ENCODE measurements around the gene OXGR1.
"Not testable (repeated sequence)": the region's sequence is repeated elsewhere in the genome, so short reads cannot be mapped to it uniquely, and the experiment has no call there.

OXGR1 gene

DNA sequence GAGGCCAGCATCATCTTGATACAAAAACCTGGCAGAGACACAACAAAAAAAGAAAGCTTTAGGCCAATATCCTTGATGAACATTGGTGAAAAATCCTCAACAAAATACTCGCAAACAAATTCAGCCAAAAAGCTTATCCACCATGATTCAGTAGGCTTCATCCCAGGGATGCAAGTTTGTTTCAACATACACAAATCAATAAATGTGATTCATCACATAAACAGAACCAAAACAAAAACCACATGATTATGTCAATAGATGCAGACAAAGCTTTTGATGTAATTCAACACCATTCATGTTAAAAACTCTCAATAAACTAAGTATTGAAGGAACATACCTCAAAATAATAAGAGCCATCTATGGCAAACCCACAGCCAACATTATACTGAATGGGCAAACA is 29.5 kb upstream of the OXGR1 start:
- H3K27me3 ChIP-seq (replicated peaks in 2 of 5; ENCODE audit: control insufficient read depth in 4 of 5, insufficient read depth in 5 of 5, low read length in 4 of 5), result peaks cover 0 to 22% (median 9%) of the 10 kb centered on the region in 5 experiments
- H3K9me3 ChIP-seq (ENCODE audit: control extremely low read depth in 1 of 5, control insufficient read depth in 4 of 5, insufficient read depth in 2 of 5, low read depth in 1 of 5, low read length in 4 of 5); H3K4me3 ChIP-seq (ENCODE audit: control insufficient read depth in 1 of 7, extremely low read depth in 1 of 7, insufficient read depth in 4 of 7, low read depth in 2 of 7, low read length in 6 of 7); POLR2A ChIA-PET; H3K27ac ChIP-seq (ENCODE audit: insufficient read depth in 1 of 2, low read depth in 1 of 2, low read length in 2 of 2, poor library complexity in 1 of 2, severe bottlenecking in 2 of 2); H3K4me1 ChIP-seq (ENCODE audit: control extremely low read depth in 1 of 4, control insufficient read depth in 4 of 4, insufficient read depth in 4 of 4, low read length in 3 of 4); H3K36me3 ChIP-seq (ENCODE audit: control insufficient read depth in 4 of 4, insufficient read depth in 4 of 4, low read length in 3 of 4); DNase-seq: not testable (repeated sequence)
- CTCF ChIA-PET, result interaction anchor here (0.8 kb wide), 1 partner anchor 62 kb away, joined by 3 read pairs; no protein-coding TSS in a partner anchor
- WGBS (ENCODE audit: insufficient coverage), result 86% methylated on average over 1 of the region's 1 CpG

- H3K36me3 ChIP-seq (ENCODE audit: control insufficient read depth in 4 of 4, insufficient read depth in 4 of 4, low read length in 3 of 4), result no peaks in the 10 kb centered on the region
- CTCF ChIA-PET, result interaction anchor here (0.8 kb wide), 1 partner anchor 62 kb away, joined by 3 read pairs; no protein-coding TSS in a partner anchor
- no peak overlapping the region for H3K4me3 ChIP-seq (ENCODE audit: control insufficient read depth in 1 of 7, extremely low read depth in 1 of 7, insufficient read depth in 4 of 7, low read depth in 2 of 7, low read length in 6 of 7)
- H3K27me3 ChIP-seq (replicated peaks in 2 of 5; ENCODE audit: control insufficient read depth in 4 of 5, insufficient read depth in 5 of 5, low read length in 4 of 5), result peaks cover 0 to 24% (median 12%) of the 10 kb centered on the region in 5 experiments
- DNase-seq, result no peak
- no peak overlapping the region for H3K27ac ChIP-seq (ENCODE audit: insufficient read depth in 1 of 2, low read depth in 1 of 2, low read length in 2 of 2, poor library complexity in 1 of 2, severe bottlenecking in 2 of 2)
- 83% methylated on average over 1 of the region's 1 CpG for WGBS (ENCODE audit: insufficient coverage)
- POLR2A ChIA-PET, result no interaction called here
- no peaks in the 10 kb centered on the region for H3K4me1 ChIP-seq (ENCODE audit: control extremely low read depth in 1 of 4, control insufficient read depth in 4 of 4, insufficient read depth in 4 of 4, low read length in 3 of 4)
- H3K9me3 ChIP-seq (ENCODE audit: control extremely low read depth in 1 of 5, control insufficient read depth in 4 of 5, insufficient read depth in 2 of 5, low read depth in 1 of 5, low read length in 4 of 5), result no peaks in the 10 kb centered on the region
Observed at GRCh38 chr13:97023117-97023516, 28.8 kb upstream of the OXGR1 start.

DNA sequence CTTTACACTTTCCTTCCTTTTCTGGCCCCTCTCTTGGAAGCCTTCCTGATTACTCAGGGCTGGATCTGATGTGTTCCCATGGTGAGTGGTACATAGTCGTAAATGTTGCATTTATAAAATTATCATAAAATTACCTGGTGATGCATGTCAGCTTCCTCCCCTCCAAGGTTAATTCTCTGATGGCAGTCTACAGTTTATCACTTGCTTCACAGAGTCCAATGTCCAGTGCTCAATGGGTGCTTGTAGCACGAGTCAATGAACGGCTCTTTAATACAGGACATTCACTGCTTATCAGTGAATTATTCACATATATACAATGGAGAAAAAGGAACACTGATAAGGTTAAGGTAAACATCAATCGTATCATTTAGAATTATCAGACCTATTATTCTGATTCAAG is 27.0 kb upstream of the OXGR1 start:
- WGBS (ENCODE audit: insufficient coverage), result no CpG with 5 or more reads among the region's 4 CpGs
- CTCF ChIA-PET, result interaction anchor here (1.2 kb wide), 1 partner anchor 8 kb away, joined by 3 read pairs; no protein-coding TSS in a partner anchor
- H3K36me3 ChIP-seq (ENCODE audit: control insufficient read depth in 4 of 4, insufficient read depth in 4 of 4, low read length in 3 of 4), result no peaks in the 10 kb centered on the region
- no peaks in the 10 kb centered on the region for H3K9me3 ChIP-seq (ENCODE audit: control extremely low read depth in 1 of 5, control insufficient read depth in 4 of 5, insufficient read depth in 2 of 5, low read depth in 1 of 5, low read length in 4 of 5)
- no peak overlapping the region for H3K4me3 ChIP-seq (ENCODE audit: control insufficient read depth in 1 of 7, extremely low read depth in 1 of 7, insufficient read depth in 4 of 7, low read depth in 2 of 7, low read length in 6 of 7)
- H3K27ac ChIP-seq (ENCODE audit: insufficient read depth in 1 of 2, low read depth in 1 of 2, low read length in 2 of 2, poor library complexity in 1 of 2, severe bottlenecking in 2 of 2), result no peak overlapping the region
- H3K4me1 ChIP-seq (ENCODE audit: control extremely low read depth in 1 of 4, control insufficient read depth in 4 of 4, insufficient read depth in 4 of 4, low read length in 3 of 4), result no peaks in the 10 kb centered on the region
- H3K27me3 ChIP-seq (replicated peaks in 2 of 5; ENCODE audit: control insufficient read depth in 4 of 5, insufficient read depth in 5 of 5, low read length in 4 of 5), result peaks cover 0 to 22% (median 12%) of the 10 kb centered on the region in 5 experiments
- POLR2A ChIA-PET, result no interaction called here
- no peak for DNase-seq

DNA sequence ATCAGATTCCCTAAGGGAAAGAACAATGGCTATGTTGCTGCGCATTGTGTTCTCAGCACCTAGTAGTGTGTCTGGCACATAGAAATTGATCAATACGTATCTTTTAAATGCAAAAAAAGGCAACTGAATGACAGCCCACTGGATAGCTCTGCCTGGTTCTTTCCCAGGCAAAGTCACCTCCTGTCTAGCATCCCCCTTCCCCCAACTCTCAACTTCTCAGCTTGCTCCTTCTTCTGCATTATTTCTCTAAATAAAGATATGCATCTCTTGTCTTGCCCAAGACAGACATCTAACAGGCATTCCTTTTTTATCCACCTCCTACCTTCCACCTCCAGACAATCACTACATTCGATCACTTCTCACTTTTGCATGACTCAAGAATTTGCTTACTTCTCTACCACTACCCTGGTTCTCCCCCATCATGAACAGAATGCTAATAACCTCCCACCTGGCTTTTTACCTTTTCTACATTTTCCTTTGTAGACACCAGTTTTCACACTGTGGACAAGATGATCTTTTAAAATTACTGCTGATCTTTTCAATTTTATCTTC is 26.5 kb upstream of the OXGR1 start:
- H3K4me3 ChIP-seq (ENCODE audit: control insufficient read depth in 1 of 7, extremely low read depth in 1 of 7, insufficient read depth in 4 of 7, low read depth in 2 of 7, low read length in 6 of 7), result no peak overlapping the region
- CTCF ChIA-PET, result no interaction called here
- POLR2A ChIA-PET, result no interaction called here
- no peaks in the 10 kb centered on the region for H3K4me1 ChIP-seq (ENCODE audit: control extremely low read depth in 1 of 4, control insufficient read depth in 4 of 4, insufficient read depth in 4 of 4, low read length in 3 of 4)
- no peak overlapping the region for H3K27ac ChIP-seq (ENCODE audit: insufficient read depth in 1 of 2, low read depth in 1 of 2, low read length in 2 of 2, poor library complexity in 1 of 2, severe bottlenecking in 2 of 2)
- H3K9me3 ChIP-seq (ENCODE audit: control extremely low read depth in 1 of 5, control insufficient read depth in 4 of 5, insufficient read depth in 2 of 5, low read depth in 1 of 5, low read length in 4 of 5), result no peaks in the 10 kb centered on the region
- H3K27me3 ChIP-seq (replicated peaks in 2 of 5; ENCODE audit: control insufficient read depth in 4 of 5, insufficient read depth in 5 of 5, low read length in 4 of 5), result peaks cover 0 to 22% (median 12%) of the 10 kb centered on the region in 5 experiments
- DNase-seq, result no peak
- WGBS (ENCODE audit: insufficient coverage), result 84% methylated on average over 3 of the region's 3 CpGs
- H3K36me3 ChIP-seq (ENCODE audit: control insufficient read depth in 4 of 4, insufficient read depth in 4 of 4, low read length in 3 of 4), result no peaks in the 10 kb centered on the region

- H3K9me3 ChIP-seq (ENCODE audit: control extremely low read depth in 1 of 5, control insufficient read depth in 4 of 5, insufficient read depth in 2 of 5, low read depth in 1 of 5, low read length in 4 of 5), result no peaks in the 10 kb centered on the region
- ChIA-PET POLR2A (no interaction called here), CTCF (no interaction called here)
- no peaks in the 10 kb centered on the region for H3K36me3 ChIP-seq (ENCODE audit: control insufficient read depth in 4 of 4, insufficient read depth in 4 of 4, low read length in 3 of 4)
- H3K27ac ChIP-seq (ENCODE audit: insufficient read depth in 1 of 2, low read depth in 1 of 2, low read length in 2 of 2, poor library complexity in 1 of 2, severe bottlenecking in 2 of 2), result no peak overlapping the region
- H3K27me3 ChIP-seq (replicated peaks in 2 of 5; ENCODE audit: control insufficient read depth in 4 of 5, insufficient read depth in 5 of 5, low read length in 4 of 5), result peaks cover 0 to 22% (median 12%) of the 10 kb centered on the region in 5 experiments
- WGBS (ENCODE audit: insufficient coverage), result 33% methylated on average over 1 of the region's 2 CpGs
- no peaks in the 10 kb centered on the region for H3K4me1 ChIP-seq (ENCODE audit: control extremely low read depth in 1 of 4, control insufficient read depth in 4 of 4, insufficient read depth in 4 of 4, low read length in 3 of 4)
- H3K4me3 ChIP-seq (ENCODE audit: control insufficient read depth in 1 of 7, extremely low read depth in 1 of 7, insufficient read depth in 4 of 7, low read depth in 2 of 7, low read length in 6 of 7), result no peak overlapping the region
- DNase-seq, result no peak
Observed at GRCh38 chr13:97020194-97020593, 25.9 kb upstream of the OXGR1 start.

- no peak overlapping the region for H3K4me3 ChIP-seq (ENCODE audit: control insufficient read depth in 1 of 7, extremely low read depth in 1 of 7, insufficient read depth in 4 of 7, low read depth in 2 of 7, low read length in 6 of 7)
- no peaks in the 10 kb centered on the region for H3K9me3 ChIP-seq (ENCODE audit: control extremely low read depth in 1 of 5, control insufficient read depth in 4 of 5, insufficient read depth in 2 of 5, low read depth in 1 of 5, low read length in 4 of 5)
- H3K27me3 ChIP-seq (replicated peaks in 2 of 5; ENCODE audit: control insufficient read depth in 4 of 5, insufficient read depth in 5 of 5, low read length in 4 of 5), result peaks cover 0 to 26% (median 14%) of the 10 kb centered on the region in 5 experiments
- no peaks in the 10 kb centered on the region for H3K36me3 ChIP-seq (ENCODE audit: control insufficient read depth in 4 of 4, insufficient read depth in 4 of 4, low read length in 3 of 4)
- no peak overlapping the region for H3K27ac ChIP-seq (ENCODE audit: insufficient read depth in 1 of 2, low read depth in 1 of 2, low read length in 2 of 2, poor library complexity in 1 of 2, severe bottlenecking in 2 of 2)
- DNase-seq, result no peak
- H3K4me1 ChIP-seq (ENCODE audit: control extremely low read depth in 1 of 4, control insufficient read depth in 4 of 4, insufficient read depth in 4 of 4, low read length in 3 of 4), result no peaks in the 10 kb centered on the region
- WGBS (ENCODE audit: insufficient coverage), result no CpG with 5 or more reads among the region's 1 CpG
- ChIA-PET CTCF (interaction anchor here (1.1 to 1.8 kb wide), 4 partner anchors 9 to 343 kb away, joined by 3 to 9 read pairs (median 4); no protein-coding TSS in a partner anchor), POLR2A (no interaction called here)
Observed at GRCh38 chr13:97019236-97019635, 25.0 kb upstream of the OXGR1 start.

DNA sequence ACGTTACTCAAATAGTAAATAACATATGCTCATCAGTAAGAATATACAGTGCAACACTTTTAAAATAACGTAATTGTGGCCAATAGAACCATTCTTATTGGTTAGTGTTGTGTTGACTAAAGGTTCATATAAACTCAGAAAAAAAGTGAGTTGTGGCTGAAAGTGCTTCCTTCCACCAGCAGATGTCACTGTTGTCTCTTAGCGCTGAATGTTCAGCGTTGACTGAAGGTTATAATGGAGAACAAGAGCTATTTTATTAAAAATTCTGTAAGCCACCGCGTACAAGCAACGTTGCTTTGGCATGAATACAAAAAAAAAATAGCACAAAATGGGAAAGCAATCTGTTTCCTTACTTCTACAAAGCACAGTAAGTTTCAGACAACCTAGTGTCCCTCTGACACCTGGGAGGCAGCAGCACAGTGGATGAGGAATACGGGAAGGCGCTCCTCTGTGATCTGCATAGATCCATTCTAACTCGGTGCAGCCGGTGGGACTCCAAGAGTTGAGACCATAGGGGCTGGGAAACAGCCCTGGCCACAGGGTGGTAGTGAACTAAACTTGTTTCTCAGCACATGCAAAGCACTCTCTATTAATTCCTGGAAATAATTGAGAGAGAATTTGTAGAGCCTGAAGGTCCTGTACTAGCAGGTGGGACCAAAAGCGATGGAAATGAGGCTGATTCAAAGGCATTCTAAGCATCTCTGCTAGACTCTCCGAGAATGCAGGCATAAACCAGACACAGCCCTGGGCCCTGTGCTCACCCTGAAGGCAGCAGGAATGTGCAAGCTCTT is 23.9 kb upstream of the OXGR1 start:
- CTCF ChIA-PET, result interaction anchor here (0.6 to 1.8 kb wide), 9 partner anchors 10 to 469 kb away, joined by 3 to 9 read pairs (median 3); no protein-coding TSS in a partner anchor
- WGBS (ENCODE audit: insufficient coverage), result 38% methylated on average over 9 of the region's 13 CpGs
- H3K4me1 ChIP-seq (ENCODE audit: control extremely low read depth in 1 of 4, control insufficient read depth in 4 of 4, insufficient read depth in 4 of 4, low read length in 3 of 4), result no peaks in the 10 kb centered on the region
- H3K9me3 ChIP-seq (ENCODE audit: control extremely low read depth in 1 of 5, control insufficient read depth in 4 of 5, insufficient read depth in 2 of 5, low read depth in 1 of 5, low read length in 4 of 5), result no peaks in the 10 kb centered on the region
- H3K27ac ChIP-seq (ENCODE audit: insufficient read depth in 1 of 2, low read depth in 1 of 2, low read length in 2 of 2, poor library complexity in 1 of 2, severe bottlenecking in 2 of 2), result no peak overlapping the region
- H3K4me3 ChIP-seq (ENCODE audit: control insufficient read depth in 1 of 7, extremely low read depth in 1 of 7, insufficient read depth in 4 of 7, low read depth in 2 of 7, low read length in 6 of 7), result no peak overlapping the region
- no peaks in the 10 kb centered on the region for H3K36me3 ChIP-seq (ENCODE audit: control insufficient read depth in 4 of 4, insufficient read depth in 4 of 4, low read length in 3 of 4)
- peak; percentile 52 to 80 (median 79) for DNase-seq
- POLR2A ChIA-PET, result no interaction called here
- peaks cover 0 to 26% (median 19%) of the 10 kb centered on the region in 5 experiments for H3K27me3 ChIP-seq (replicated peaks in 2 of 5; ENCODE audit: control insufficient read depth in 4 of 5, insufficient read depth in 5 of 5, low read length in 4 of 5)
